GM19043 (cell line): ENCODE results near the gene BATF.
A peak's percentile ranks its signal among the peaks of the same experiment; 100 is the strongest.

Experiments used
- ATAC-seq: cut with Tn5 transposase; IDR thresholded peaks from one replicate; pipeline ENCODE4 v1.9.1; 2021; ENCODE audit warnings: low read depth; ENCODE audit not compliant: unreplicated experiment

BATF gene

DNA sequence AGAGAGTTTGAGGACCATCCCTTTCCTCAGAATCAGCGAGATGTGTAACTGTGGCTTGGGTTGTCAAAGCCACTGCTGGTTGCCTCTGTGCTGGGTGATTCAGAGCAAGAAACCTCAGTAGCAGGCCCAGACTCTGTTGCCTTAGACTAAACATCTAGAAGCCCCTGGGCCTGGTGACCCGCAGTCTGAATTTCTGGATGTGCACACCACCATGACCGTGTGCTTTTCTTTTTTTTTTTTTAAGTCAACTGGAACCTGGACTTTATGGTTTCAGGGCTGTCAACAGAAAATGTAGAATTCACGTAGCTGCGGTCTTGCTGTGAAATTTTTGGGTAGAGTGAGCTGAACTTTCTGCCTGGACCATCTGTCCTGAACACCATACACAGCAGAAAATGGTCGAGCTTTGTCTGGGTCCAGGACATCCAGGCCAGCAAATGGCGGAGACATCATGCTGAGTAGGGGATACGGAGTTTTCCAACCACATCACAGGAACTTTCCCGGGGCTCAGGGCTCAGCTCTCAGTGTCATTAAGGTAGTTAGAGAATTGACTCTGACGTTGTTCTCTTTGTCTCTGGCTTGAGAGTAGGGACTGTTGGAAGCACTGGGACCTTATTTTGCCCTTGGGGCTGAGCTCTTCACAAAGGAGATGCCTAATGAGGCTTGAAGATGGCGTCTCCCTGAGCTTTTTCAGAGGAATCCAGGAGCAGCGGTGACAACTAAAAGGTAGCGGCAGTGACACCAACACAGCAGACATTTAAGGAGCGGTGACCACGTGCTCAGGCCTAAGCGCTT is 23.0 kb upstream of the BATF start:
- ATAC-seq: peak; percentile 73

DNA sequence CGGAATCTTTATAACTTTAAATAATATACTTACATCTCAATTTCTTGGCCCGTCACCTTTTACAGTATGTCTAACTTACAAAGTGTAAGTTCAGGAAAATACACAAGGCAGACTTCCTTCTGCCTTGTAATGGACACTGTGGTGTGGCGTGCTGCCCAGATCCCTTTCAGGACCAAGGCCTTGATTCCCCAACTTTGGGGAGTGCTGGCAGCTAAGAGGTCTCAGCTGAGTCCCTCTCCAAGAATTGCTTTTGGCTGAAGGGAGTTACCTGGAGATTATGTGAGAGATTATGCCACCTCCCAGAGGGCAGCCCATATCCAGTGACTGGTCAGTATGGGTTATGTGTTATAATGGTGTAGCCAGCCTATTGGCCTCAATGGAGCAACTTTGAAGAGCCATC is 21.2 kb upstream of the BATF start:
- ATAC-seq: no peak

DNA sequence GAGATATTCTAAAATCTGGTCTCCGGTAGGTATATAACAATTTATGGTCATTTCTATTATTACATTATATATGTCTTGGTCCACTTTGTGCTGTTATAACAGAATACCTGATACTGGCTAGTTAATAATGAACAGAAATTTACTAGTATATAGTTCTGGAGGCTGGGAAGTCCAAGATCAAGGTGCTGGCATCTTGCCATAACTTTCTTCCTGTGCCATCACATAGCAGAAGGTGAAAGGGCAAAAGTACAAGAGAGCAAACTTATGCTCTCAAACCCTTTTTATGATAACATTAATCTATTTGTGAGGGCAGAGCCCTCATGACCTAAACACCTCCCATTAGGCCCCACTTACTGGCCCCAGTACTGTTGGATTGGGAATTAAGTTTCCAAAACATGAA is 17.9 kb upstream of the BATF start:
- no peak for ATAC-seq

DNA sequence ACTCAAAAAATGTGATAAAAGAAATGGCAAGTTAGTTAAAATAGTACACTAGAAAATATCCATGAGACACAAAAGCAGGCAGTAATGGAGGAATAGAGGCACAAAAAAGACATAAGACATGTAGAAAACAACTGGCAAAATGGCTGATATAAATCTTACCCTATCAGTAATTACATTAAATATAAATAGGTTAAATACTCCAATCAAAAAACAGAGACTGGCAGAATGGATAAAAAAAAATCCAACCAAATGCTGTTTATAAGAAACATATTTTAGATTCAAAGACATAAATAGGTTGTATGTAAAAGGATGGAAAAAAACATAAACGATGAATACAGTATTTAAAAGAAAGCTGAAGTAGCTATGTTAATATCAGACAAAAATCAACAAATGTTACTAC is 15.3 kb upstream of the BATF start:
- ATAC-seq: no peak

DNA sequence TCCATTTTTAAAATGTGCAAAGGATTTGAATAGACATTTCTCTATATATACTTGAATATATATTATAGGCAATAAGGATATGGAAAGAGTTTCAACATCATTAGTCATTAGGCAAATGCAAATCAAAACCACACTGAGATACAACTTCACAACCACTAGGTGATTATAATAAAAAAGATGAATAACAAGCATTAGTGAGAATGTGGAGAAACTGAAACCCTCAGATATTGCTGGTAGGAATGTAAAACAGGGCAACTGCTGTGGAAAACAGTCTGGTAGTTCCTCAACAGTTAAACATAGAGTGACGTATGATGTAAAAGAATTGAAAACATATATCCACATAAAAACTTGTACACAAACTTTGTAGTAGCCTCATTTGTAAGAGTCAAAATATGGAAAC is 11.7 kb upstream of the BATF start:
- no peak for ATAC-seq

DNA sequence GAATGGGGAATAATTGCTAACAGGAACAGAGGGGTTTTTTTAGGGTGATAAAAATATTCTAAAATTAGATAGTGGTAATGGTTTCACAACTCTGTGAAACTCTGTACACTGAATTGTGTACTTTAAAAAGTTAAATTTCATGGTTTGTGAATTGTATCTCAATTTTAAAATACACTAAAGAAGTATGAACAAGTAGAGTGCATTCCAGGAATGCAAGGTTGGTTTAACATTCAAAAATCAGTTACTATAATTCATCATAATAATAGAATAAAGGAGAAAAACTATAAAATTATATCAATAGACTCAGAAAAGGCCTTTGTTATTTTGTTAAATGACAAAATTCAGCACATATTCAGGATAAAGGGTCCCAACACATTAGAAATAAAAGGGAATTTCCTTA is 11.1 kb upstream of the BATF start:
- no peak for ATAC-seq

DNA sequence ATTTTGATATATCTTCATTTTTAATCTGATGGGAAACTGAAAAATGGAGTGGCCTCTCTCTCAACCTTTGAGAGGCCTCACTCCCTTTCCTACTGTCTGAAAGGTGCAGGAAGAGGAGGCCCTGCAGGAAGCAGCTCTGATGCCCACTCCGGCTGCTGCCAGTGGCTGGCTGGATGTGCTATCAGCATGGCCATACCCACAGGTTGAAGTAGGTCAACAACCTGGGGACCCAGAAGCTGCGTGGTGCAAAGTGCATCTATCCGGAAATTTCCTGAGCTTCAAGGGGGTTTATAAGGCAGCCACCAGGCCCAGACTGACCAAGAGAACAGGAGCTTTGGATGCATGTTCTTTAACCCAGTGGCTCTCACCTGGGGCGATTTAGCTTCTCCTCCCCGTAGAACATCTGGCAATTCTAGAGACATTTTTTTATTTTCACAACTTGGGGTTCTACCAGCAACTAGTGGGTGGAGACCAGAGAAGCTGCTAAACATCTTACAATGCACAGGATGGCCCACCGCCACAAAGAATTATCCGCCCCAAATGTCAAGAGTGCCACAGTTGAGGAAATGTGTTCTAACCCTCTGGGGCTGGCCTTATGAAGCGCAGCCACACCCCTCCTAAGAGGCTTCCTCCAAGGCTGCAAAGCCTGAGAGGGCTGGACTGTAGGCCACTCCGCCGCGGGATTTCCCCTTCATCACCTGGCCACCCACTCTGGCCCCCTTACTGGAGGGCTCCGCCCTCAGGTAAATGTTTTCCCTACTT is 8.2 kb upstream of the BATF start:
- ATAC-seq: peak; percentile 42

DNA sequence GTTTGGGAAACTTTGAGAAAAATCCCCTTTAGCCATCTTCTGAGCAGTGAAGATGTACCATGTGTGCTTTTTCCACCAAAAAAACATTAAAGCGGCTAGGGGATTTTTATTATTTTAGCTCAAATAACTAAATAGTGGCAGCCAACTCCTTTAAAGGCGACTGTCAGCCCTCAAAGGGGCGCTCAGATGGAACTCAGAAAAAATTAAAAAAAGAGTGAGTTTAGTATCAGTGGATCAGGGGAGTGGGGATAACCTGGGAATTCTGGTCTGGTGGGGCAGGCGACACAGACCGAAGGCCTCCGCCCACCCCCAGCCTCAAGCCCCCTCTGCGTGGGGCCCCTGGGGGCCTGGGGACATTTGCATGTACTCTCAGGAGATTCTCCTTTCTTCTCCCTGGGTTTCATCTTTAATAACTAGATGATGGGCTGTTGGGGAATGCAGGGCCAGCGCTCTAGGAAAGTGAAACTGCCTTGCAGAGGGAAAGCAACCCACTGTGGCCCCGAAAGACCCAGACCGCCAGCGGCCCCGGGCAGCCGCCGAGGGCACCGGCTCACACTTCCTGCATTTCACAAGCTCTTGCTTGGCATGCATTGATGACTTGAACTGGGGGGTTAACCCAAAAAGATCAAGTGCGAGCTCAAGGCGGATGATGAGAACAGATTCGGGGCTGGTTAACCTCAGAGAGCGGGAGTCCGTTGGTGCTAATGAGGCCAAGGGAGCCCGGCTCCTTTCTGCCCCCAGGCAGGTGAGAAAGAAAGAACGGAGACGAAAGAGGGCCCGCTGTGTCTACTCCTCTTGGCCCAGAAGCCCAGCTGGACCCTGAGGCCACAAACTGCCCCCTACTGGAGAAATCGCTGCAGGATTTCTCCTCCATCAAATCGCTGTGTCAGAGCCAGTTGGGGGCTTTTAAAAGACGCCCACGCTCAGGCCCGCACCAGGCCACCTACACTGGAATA is 7.3 kb upstream of the BATF start:
- peak; percentile 28 for ATAC-seq

DNA sequence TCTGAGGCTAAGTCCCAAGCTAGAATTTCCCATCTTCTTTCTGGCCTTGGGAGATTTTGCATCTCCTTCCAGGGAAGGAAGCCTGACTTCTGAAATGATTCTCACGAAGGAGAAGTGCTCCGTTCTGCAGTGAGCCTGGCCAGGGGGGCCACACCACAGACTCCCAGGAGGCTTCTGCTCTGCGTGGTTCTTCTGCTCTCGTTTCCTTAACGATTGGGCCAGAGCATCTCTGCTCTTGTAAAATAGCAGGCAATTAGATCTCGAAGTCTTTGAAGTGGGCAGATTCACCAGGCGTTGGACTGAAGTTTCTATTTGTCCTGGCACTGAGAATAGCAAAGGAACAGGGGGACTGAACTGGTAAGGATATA is 6.7 kb upstream of the BATF start:
- peak; percentile 53 for ATAC-seq

DNA sequence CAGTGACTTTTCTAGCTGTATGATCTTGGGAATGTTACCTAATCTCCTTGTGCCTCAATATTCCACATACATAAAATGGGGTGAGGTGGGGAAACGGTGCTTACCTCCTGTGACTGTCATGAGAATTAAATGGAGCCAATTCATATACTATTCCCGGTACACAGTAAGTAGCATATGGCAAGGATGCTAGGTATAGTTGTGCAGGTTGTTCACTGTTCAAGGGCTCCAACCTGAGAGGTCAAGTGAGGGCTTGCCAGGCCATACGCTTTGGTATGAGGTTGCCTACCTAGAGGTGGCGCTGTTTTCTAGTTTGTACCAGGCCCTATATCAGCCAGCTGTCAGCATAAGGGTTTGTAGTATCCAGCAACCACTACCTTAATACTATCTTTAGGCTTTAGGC is 3.6 kb upstream of the BATF start:
- ATAC-seq: no peak

DNA sequence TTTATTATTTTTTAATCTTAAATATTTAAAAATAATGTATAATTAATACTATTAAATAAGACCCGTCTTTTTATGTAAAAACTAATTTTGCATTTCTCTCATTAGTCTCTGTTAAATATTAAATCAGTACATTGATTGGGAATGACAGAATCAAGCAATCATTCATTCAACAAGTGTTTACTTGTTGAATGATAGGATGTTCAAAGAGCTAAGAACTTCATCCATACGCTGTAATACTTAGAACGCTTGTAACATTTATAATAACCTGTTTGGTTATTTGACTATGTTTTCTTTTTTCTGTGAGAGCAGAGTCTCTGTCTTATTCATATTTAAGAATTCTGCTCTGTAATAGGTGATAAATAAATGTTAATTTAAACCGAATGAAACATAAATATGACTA is 2.9 kb upstream of the BATF start:
- ATAC-seq: no peak

DNA sequence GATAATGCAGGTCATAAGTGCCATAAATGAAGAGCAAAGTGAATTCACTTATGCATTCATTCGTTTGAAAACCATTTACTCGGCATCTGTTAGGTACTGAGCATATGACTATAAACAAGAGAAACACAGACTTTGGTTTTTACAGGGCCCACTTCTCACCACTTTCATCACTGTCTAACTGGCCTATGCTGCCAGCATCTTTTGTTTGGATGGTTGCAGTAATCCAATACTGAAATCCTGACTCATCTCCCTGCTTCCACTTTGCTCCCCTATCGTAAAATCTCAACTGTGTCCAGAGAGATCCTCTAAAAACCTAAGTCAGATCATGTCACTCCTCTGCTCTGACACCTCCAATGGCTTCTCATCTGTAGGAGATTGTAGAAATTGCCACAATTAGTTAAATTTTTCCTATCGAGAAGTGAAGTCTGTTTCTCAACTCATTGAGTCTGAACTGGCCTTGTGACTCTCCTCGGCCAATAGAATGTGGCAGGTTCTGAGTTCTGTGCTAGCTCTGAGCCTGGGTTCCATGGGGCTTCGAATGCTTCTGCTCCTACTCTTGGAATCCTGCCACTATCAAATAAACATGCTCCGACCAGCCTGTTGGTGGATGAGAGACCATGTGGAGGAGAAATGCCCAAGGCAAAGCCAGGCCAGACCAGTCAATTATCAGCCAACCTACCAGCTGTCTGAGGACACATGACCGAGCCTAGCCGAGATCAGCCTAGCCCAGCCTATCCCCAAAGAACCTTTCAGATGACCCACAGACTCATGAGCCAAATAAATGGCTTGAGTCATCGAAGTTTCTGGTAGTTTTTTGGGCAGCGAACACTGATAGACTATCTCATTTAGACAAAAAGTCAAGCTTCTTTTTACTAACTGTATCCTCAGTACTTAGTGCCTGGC is 2.2 kb upstream of the BATF start:
- ATAC-seq: no peak

DNA sequence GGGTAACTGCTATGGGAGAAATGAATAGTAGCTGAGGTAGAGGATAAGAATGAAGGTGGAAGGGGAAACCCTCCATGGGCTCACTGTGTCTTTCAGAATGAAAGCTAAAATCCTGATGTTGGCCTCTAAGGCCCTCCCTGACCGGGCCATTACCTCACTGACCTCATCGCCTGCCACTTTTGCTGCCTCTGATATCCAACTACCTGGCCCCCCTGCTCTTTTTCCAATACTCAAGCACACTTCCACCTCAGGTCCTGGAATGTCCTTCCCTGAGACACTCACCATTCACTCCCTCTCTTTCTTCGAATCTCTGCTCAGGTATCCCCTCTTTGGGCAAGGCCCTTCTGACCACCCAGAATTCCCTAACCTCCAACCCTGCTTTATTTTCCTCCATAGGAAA is 1.4 kb upstream of the BATF start:
- ATAC-seq: no peak

DNA sequence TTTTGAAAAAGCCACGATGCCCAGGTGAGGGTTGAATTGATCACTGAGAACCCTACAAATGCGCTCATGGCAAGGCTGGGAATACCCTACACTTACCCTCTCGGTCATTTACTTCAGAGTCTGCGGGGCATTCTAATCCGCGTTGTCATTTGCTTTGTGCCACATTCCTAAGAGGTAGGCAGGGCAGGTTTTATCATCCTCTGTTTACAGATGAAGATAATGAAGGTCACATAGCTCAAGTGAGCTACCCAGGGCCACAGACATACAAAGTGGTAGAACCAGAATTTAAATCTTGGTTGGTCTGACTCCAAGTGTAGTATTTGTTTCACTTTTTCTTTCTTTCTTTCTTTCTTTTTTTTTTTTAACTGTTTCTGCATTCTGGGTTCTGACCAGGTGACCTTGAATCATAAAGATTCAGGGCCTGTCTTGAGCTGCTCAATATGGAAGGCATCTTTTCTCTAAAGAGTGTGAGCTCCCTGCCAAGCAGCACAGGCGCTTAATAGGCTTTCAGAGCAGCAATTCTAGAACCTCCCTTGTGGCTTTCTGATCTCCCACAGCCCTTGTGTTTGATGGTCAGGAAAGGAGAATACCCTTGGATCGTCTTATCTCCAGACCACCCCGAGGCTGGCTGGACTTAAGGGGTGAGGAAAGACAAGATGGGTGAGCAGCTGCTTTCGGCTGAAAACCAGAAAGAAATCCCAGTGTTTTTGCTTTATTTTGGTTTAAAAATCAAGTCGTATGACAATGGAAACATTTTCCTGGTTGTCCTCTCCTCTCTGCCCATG is 662 bp upstream of the BATF start:
- no peak for ATAC-seq

DNA sequence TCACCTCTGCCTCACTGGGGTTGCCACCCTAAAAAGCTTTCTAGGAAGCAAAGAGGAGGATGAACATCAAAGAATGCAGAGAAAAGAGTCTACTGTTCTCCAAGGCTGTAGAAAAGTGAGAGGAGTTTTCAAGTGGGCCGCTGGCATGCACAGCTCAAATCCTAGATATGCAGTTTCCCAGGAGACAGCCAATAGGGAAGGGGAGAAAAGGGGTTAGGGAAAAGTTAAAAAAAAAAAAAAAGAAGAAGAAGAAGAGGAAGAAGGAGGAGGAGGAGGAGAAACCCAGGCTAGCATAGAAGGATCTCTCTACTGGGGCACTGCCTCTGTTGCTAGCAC is 682 bp downstream of the BATF start:
- ATAC-seq: no peak

DNA sequence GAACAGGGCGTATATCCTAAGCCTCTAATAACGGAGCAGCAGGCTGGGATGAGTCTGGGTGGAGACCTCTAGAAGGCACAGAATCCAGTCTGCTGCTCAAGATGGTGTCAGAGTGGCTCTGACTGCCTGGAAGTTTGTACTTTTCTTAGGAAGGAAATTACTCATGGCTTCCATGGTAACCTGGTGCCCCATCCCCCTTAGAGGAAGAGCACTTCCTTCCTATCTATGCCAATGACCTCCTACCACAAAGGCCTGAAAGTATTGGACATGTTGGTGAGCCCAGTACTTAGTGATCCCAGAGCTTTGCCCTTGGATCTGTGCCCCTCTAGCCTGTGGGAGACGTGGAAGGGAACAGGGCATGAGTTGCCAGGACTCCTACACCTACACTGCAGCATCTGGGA is 1.5 kb downstream of the BATF start:
- ATAC-seq: no peak

DNA sequence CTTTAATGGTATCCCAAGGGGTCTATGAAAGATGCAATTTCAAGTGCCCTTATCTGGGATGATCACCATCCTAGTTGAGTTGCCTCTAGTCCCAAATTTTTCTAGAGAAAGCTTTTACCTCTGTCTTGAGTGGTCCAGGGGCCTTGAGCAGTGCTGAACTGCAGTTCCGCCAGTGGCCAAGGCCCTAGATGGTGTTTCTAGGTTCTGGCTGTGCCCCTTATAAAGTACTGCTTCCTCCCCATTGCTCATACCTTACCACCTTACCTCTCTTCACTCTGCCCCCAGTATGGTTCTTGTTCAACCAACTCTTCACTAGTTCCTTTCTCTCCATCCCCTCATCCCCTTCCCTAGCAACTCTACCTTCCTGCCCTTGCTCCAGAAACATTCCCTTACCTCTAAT is 3.7 kb downstream of the BATF start:
- ATAC-seq: no peak

DNA sequence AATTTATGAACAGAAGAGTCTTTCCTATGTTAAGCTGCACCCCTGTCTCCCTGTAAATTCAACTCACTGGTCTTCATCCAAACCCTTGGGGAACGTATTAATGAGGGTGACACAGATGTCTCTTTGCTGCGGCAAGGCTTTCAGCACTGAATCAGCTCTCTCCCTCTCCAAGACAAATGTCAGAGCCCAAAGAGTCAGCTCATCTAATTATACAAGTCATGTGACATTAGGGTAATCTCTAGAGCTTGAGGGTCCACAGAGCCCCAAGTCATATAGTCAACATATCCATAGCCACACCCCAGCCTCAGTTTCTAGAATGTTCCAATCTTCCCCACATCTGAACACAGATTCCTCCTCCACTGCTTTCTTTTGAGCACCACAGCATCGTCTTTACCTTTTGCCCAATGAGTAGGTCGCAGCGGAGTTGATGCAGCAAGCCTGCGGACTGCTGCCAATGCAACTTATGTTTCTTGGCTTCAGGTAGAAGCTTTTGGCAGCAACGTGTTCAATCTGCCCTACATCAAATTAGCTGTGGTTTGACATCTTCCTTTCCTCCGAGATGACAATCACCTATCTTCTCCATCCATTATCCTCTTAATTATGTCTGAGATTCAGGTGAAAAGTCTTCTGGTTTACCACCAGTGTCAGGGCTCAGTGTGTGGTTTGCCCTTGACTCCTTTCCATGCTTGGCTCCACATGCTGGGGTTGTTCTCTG is 5.3 kb downstream of the BATF start:
- ATAC-seq: no peak

DNA sequence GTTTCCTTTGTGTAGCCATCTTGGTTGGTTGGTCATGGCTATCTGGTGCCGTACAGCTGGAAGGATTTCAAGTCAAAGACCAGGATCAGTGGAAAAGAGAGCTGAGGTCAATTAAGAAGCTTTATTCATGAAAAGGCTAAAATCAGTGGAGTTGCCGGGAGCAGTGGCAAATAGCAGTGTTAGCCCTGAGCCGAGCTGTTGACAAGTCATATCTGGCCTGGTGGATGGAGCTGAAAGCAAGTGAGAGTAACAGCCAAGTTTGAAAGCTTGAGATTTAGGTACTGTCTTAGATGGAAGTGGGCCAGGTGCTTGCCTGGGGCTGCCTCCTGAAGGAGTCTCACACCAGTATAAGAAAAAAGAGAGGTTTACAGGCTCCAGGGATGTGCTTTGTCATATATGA is 9.0 kb downstream of the BATF start:
- no peak for ATAC-seq
